SK-N-MC (cell line): Measurements from ENCODE around the gene FAM162B.

Source experiments
- EZH2 ChIP-seq: fragments of 200-600 bp; sonication (generic); IDR thresholded peaks from one replicate; pipeline ENCODE4 v1.6.1; 2017; ENCODE audit warnings: antibody characterized with exemption
- FOXP2 ChIP-seq: optimal IDR thresholded peaks from 2 replicates; pipeline ENCODE3; 2011; ENCODE audit warnings: mild to moderate bottlenecking, moderate library complexity; ENCODE audit not compliant: insufficient read depth; ENCODE audit errors: extremely low read length, control extremely low read depth
- POLR2AphosphoS5 ChIP-seq: IDR thresholded peaks from 2 replicates; pipeline ENCODE4 v1.6.1; 2012; ENCODE audit warnings: mild to moderate bottlenecking, low read depth, low read length, borderline replicate concordance

- no peak for TF ChIP-seq POLR2AphosphoS5
- no peak for TF ChIP-seq EZH2
- no peak for TF ChIP-seq FOXP2
These were observed 20.3 kb downstream of the FAM162B start for GRCh38 chr6:116745176-116745575.
